GM18858 (cell line): ENCODE measurements around the gene DAPK2.

Experiments used
- ATAC-seq: cut with Tn5 transposase; IDR thresholded peaks from one replicate; pipeline ENCODE4 v1.9.1; 2021; ENCODE audit not compliant: unreplicated experiment

Gene DAPK2

DNA sequence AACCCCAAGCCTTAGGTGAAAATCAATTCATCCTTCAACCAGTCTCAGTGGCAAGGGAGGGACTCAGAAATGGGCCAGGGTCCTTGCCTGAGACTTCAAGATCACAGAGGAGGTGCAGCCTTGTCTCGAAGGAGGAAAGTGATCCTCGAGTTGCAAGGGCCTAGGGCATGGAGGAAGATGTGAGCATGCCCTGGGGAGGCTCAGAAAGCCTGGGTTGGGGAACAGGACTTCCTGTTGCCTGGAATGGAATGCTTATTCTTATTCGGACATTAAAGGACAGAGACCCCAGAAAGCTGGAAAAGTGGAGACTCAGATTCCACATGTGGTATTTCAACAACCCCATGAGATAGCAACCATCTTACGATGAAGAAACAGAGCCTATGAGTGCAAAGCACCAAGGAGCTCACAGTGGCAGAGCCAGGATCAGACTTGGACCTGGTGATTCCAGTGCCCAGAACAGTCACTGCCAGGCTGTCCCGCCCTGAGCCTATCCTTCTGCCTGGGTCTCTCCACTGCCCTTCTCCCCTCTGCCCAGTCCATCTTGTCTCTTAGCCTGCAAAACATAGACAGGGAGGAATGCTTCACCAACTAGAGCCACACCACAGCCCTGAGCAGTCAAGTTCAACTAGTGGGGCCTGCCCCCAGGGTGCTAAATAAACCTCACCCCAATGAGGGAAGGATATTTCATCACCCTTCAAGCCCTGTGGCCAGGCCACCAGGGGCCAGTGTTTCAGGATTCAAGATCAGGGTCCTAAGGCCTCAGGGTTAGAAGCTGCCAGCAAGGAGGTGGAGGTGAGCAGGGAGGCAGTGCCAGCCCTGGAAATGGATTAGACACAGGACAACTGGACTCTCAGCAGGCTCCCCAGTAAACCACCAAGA, 21.9 kb downstream of the DAPK2 start:
- ATAC-seq = no peak

DNA sequence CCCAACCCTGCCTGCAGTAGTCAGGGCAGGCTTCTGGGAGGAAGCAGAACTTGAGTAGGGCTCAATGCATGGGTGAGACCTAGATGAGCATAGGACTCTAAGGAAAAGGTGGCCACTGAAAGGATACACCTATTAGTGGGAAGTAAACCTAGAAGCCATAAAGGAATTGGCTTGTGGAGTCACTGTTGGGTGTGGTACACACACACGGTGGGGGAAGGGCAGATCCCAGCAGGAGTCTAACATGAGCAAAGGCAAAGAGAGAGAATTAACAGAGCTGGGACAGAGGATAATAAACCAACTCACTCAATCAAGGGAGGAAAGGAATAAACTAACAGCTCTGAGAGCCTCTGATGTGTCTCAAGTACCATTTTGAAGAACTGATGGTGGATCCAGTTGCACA, 23.1 kb downstream of the DAPK2 start:
- no peak for ATAC-seq

DNA sequence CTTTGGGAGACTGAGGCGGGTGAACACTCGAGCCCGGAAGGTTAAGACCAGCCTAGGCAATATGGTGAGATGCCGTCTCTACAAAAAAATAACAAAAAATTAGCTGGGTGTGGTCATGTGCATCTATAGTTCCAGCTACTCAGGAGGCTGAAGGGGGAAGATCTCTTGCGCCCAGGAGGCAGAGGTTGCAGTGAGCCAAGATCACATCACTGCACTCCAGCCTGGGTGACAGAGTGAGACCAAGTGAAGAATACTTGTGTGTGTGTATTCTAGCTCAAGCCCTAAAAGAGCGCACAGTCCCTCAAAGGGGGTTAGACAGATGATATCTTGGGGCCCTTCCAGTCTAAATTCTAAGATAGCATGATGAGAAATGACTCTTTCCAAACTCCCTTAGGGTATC, 23.7 kb downstream of the DAPK2 start:
- ATAC-seq = no peak

DNA sequence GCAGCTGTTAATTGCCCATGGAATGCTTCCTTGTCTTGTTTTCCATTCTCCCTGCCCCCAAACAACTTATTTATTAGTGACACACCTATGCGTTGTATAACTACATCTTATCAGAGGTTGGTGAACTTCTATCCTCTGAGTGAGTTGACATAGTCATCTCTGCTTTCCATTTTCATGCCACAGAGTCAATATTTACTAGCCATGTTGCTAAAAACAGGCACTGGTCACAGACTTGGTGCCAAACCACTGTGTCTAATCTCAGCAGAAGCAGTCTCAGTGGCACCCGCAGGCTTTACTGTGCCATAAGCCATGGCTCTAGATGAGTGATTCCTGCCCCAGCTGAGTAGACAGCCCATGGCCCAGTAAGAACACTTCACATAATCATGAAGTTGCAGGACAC, 26.5 kb downstream of the DAPK2 start:
- ATAC-seq = no peak

DNA sequence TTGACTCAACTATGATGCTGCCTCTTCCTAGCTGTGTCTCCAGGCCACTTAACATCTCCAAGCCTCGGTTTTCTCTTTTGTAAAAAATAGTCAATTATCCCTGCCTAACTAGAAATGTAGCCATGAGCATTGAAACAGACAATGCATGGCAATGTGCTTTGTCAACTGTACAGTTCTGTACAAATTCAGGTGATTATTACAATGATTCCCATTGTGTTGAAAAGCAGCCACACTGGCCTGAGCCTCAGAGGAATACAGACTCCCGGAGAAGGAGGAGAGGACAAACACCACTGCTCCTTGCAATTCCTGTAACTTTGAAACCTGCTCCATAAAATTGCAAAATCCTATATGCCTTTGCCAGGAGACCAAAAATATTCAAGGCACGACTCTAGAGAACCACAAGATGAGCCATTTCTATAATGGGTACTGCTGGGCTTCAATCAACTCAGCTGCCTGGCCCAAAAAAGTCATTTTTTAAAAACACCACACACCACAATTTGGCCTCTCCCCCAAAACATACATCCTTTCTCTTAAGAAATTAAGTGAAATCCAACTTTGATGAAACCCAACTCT, 28.6 kb downstream of the DAPK2 start:
- no peak for ATAC-seq

DNA sequence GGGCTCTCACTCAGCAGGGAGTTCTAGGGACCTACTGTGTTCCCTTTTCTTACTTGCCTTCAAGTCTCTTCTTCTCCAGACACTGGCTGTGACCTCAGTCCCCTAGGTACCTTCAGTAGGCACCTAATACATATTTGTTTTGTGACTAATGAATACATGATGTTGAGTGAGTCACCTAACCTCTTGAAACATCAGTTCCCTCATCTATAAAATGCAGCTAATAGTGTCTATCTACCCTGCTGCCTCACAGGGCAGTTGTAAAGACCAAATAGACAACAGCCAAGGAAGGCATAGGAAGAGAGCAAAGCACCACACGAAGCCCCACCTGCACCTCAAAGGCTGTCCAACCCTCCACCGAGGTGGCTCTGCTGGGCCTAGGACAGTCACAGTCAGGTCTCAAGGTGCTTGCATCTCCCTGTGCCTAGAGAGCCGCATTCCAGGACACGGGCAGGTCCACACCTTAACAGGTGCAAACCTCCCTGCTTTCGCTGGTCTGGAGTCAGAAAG, 29.1 kb downstream of the DAPK2 start:
- ATAC-seq = no peak

DNA sequence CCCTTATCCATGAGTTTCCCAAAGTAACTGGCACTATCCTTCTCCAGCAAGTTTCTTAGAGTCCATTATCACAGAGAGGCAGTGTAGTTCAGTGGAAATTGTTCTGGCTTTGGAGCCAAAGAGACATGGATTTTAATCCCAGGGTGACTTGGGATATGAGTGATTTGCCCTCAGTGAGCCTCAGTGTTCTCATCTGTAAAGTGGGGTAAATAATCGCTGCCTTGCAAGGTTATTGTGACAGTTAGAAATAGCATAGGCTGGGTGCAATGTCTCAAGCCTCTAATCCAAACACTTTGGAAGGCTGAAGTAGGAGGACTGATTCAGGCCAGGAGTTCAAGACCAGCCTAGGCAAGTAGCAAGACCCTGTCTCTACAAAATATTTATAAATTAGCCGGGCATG, 30.0 kb downstream of the DAPK2 start:
- no peak for ATAC-seq

DNA sequence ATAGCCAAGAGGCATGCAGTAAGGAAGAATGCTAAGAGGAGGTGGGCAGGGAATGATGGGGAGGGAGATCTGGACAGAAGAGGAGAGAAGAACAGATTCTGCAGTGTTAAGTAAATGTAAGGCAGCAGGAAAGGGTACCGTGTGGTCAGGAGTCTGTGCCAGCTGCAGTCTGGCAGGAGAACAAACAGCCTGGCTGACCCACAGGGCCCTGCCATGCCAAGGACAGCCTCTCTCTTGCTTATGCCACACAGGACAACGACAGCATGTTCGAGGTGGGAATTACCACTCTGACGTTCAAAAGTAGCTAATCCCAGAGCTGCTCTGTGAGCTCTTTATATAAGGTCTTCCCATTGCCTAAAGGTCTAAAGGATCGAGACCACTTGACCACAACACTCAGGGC, 31.3 kb downstream of the DAPK2 start:
- no peak for ATAC-seq

DNA sequence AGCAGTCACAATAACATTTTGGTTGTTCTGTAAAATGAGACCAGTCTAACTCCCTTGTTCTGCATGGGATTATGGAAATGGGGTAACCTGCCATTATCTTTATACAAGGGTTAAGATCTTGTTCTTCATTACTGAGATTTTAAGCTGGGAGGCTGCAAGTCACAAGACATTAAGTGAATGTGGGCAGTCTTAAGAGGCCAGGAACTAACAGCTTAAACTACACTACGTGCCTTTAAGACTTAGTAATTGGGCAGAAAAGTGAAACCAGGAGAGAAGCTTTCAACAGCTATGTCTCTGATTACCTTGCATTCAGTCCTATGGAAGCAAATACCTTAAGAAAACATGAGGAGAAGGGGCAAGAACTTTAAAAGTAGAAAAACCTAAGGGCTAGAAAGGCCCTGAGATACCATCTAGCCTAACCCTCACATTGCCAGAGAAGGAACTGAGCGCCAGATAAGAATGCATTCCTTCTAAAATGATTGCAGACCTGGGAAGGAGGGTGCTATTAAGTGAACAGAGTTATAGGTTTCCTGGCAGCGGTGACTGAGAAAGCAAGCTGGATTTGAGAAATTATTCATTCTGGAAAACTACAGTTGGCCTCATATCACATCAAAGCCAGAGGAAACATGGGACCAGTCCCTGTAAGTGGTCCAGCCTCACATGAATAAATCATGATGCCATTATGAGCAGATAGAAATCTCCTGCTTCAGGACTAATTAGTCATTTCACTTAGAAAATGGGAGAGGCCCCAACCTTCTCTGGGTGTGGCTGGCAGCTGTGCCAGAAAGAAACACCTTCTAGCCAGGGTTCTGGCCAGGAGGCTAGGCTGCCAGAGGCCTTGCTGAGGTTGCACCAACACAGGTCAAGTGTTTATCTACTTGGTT, 32.9 kb downstream of the DAPK2 start:
- no peak for ATAC-seq

DNA sequence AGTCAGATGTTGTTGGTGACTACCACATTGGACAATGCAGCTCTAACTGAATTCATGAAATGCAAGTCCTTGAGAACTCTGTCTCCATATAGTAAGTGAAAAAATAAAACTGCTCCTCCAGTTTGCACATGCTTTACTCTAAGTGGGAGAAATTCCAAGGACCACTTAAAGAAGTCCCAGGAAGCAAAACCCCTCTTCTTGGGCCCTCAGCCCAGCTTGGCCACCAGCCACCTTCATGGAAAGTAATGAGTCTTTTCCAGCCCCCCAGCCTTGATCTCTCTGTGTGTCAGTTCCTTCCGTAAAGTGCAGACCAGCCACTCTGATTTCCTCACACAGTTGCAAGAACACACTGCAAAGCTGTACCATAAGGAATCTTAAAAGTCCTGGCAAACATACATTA, 34.5 kb downstream of the DAPK2 start:
- no peak for ATAC-seq

DNA sequence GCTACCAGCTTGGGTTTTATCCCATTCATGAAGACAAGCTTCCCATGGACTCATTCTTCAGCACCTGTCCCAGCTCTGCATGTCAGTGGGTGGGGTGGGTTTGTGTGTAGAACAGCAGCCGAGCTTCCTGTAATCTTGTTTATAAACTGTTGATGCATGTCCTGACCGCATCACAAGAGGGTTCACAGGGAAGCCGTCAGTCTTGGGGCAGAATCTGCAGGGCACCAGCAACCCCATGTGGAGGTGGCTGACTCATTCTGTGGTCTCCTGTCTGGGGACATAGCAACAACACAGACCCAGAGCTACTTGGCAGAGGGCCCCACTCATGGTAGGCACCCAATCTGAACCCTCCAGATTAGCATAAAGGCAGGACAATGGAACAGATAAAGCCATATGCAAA, 35.6 kb downstream of the DAPK2 start:
- ATAC-seq = peak; percentile 62

DNA sequence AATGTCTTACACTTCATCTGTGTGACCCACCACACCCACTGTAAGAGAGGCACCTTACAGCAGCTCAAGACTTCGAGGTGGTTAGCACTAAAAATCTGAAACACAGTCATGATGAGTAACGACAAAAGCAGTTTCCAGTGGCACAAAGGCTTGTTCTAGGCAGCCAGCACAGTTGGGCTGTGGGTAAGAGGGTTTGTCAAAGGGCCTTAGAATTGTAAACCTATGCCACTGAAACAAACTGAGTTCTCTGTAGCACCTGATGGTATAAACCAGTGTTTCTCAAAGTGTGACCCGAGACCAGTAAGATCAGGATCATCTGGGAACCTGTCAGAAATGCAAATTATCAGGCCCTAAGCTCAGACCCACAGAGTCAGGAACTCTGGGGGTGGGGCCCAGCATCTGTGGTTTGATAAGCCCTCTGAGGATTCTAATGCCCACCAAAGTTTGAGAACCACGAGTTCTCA, 36.5 kb downstream of the DAPK2 start:
- peak; percentile 47 for ATAC-seq

DNA sequence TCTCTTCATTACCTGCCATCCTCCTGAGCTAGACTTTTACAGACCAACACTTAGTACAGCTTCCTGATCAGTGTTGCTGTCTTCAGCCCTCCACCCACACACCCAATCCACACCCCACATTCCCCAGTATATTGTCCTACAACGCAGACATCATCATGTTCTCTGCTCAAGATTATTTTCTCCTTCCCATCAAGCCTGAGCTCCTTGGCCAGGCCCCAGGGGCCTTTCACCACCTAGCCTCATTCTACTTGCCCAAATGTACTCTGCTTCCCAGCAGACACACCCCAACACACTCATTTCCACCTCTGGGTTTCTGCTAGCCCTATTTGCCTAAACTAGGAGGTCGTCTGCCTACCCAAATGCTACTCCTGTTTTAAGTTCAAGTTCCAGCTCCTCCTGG, 37.0 kb downstream of the DAPK2 start:
- no peak for ATAC-seq

DNA sequence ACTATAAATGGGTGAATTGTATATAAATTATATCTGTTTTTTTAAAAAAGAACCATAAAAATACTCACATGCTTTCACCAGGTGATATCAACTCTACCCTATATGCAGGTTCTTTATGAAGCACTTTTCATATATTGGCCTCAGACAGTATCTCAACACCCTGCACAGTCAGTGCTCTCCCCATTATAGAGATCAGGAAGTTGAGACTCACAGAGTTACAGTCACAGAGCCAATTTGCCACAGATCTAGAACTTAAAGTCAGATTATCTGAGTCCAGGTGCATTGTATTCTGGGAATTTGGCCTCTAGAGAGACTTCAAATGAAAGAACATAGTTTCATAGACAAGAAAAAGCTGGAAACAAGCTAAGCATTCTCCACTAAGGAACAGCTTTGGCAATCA, 38.1 kb downstream of the DAPK2 start:
- no peak for ATAC-seq

DNA sequence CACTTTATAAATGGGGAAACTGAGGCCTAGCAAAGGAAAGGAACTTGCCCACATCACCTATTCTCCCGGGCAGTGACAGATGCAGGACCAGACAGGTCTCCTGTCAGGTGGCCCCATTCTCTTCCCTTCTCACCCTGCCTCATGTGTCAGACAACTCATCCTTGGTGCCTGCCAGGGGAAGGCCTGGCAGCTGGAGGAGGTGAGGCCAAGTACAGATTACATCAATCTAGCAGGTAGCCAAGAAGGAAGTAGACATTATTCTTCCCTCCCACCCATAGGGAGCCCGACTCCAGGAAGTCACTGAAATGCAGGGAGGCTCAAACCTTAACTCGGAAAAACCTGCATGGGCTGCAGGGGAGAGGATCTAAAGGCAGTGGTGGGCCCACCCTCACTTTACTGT, 39.6 kb downstream of the DAPK2 start:
- no peak for ATAC-seq

DNA sequence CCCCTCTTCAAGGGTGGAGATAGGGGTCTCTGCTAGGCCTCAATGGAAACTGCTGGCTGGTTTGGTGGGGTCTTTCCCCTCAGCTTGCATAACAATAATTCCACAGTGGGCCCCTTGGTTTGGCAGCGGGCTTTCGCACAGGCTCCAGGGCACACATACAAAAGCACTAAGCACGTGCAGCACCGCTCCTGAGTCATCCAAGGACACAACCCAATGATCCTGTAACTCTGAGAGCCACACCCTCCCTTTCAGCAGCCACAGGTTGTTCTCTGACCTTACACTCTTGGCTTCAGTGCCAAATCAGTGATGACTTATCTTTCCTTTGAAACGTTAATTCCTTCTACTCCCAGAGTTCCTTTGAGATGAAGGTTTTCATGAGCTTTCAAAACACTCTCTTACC, 41.7 kb downstream of the DAPK2 start:
- ATAC-seq = no peak

DNA sequence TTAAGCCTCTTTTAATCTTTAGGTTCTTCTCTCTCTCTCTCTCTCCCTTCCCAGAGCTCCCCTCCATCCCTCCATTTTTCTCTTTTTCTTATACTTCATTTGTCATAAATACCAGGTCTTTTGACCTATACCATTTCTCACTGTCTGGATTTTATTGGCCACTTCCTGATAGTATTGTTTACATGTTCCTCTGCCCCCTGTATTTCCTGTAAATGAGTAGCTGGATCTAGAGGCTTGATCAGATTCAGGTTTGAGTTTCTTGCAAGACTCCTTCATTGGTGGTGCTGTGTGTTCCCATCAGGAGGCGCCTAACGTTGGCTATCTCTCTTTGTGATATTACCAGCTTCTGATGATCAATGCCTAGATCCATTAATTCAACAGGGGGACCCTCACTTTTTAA, 42.2 kb downstream of the DAPK2 start:
- ATAC-seq = no peak

DNA sequence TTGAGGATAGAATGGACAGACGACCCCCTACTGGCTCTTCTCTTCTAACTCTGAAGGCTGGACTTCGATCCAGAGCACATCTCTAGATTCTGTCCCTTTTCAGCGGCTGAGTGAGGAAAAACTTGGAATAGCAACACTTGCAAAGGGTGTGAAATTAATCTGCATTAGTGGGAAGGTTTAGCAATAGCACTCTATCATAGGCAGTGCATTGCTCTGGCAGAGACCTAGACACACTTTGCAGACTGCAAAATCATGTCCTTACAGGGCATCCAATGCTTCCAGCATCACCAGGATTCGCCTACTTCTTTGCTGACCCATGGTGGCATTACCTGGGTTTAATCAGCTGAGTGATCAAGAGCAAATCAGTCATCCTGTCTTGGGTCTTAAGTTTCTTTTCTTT, 43.1 kb downstream of the DAPK2 start:
- ATAC-seq = no peak

DNA sequence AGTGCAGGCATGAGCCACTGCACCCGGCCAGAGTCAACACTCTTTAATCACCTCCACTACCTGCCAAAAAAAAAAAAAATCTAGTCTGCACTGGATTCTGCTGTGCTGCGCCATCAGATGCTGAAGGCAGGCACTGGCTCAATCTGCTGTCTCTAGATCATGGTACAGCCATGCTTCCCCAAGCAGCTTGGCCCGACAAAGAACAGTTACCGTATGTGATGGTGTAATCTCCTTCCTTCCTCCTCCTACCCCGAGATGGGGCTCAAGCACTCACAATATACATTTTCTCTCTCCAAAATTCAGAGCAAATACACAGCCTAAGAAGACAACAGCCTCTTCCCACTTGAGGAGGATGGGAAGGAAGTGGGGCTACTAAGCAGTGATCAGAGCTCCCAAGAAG, 45.1 kb downstream of the DAPK2 start:
- ATAC-seq = no peak

DNA sequence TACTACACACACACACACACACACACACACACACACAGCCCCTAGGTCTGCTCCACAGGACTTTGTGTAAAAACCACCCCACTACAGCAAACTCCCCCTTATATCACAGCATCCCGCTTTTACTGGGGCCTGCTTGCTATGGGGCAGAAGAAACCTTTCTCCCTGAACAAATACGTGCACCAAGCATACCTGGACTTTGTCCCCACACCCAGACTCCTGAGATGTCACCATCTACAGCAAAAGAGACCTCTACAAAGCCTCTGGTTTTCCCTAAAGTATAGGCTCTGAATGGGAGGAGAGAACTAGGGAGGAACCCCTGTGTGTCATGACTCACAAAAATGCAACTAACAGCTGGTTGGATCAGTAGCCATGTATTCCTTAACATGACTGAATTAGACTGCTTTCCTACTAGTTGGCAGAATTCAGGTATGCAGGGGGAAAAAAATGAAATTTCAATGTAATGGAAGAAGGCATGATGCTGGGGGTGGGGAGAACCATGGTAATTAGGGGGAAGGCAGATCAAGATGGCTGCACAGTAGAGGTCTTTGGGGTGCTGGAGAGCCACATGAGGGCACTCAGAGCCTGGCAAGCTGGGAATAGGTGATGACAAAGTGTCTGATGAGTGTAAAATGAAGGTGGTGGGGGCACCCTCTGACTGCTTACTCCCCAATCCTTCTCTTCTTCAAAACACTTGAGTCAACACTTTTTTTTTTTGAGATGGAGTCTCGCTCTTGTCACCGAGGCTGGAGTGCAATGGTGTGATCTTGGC, 45.9 kb downstream of the DAPK2 start:
- no peak for ATAC-seq

DNA sequence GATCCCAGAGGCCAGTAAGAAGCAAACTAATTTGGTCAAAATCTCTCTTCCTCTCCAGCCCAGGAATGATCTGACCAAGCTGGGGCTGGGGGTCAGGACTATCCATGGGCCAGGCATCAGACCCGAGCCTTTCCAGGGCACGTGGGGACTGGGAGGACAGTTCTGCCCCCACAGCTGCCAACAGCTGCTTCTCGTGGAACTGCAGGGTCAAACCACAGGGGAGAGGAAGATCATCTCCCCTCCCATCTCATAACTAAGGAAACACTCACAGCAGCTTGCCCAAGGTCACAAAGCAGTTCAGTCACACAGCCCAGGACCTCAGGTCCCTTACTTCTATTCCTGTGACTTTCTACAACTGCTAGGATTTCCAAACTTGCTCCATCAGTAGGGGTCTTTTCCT, 47.1 kb downstream of the DAPK2 start:
- ATAC-seq = no peak
